GM19239 (cell line): ENCODE measurements around the gene TMEM250.
"Not testable (repeated sequence)": the region's sequence is repeated elsewhere in the genome, so short reads cannot be mapped to it uniquely, and the experiment has no call there.

ENCODE experiments used
- DNase-seq: peaks from one replicate; pipeline ENCODE4 v3.0.0; 2011; ENCODE audit warnings: low spot score; ENCODE audit not compliant: insufficient read length
- FAIRE-seq: peaks from 2 replicates; lab custom pipeline; 2011; peaks lifted over from hg19 to GRCh38; lab: Jason Lieb, UNC

Gene TMEM250

GRCh38 chr9:136114610-136115009 is 4.1 kb downstream of the TMEM250 start:
- DNase-seq = no peak
- no peak for FAIRE-seq

- DNase-seq = no peak
- no peak for FAIRE-seq
Measured at GRCh38 chr9:136112541-136112940, 6.1 kb downstream of the TMEM250 start.

- FAIRE-seq (no peak), DNase-seq (no peak)
Measured at GRCh38 chr9:136111910-136112309, 6.8 kb downstream of the TMEM250 start.

GRCh38 chr9:136111190-136111589 is 7.5 kb downstream of the TMEM250 start:
- FAIRE-seq = no peak
- DNase-seq = no peak

- FAIRE-seq = no peak
- no peak for DNase-seq
Measured at GRCh38 chr9:136110082-136111061, 8.3 kb downstream of the TMEM250 start.

- DNase-seq (peak; percentile 86), FAIRE-seq (peak; percentile 89)
Measured at GRCh38 chr9:136109351-136110081, 9.2 kb downstream of the TMEM250 start.

GRCh38 chr9:136108648-136109266 is 9.9 kb downstream of the TMEM250 start:
- FAIRE-seq = no peak
- no peak for DNase-seq

GRCh38 chr9:136107953-136108647 is 10.6 kb downstream of the TMEM250 start:
- FAIRE-seq (no peak), DNase-seq (no peak)

GRCh38 chr9:136107155-136107952 is 11.3 kb downstream of the TMEM250 start:
- FAIRE-seq = peak; percentile 75
- DNase-seq = peak; percentile 78

- FAIRE-seq (no peak), DNase-seq (no peak)
Measured at GRCh38 chr9:136105398-136106135, 13.1 kb downstream of the TMEM250 start.

GRCh38 chr9:136104916-136105315 is 13.8 kb downstream of the TMEM250 start:
- no peak for FAIRE-seq
- no peak for DNase-seq

GRCh38 chr9:136104488-136104800 is 14.2 kb downstream of the TMEM250 start:
- FAIRE-seq = no peak
- no peak for DNase-seq

GRCh38 chr9:136103651-136104487 is 14.8 kb downstream of the TMEM250 start:
- no peak for FAIRE-seq

GRCh38 chr9:136101615-136102074 is 17.0 kb downstream of the TMEM250 start:
- not testable (repeated sequence) for FAIRE-seq, DNase-seq

More at GRCh38 chr9:136103651-136104487, 14.8 kb downstream of the TMEM250 start:
- DNase-seq = no peak

- FAIRE-seq (no peak), DNase-seq (no peak)
Measured at GRCh38 chr9:136100700-136101614, 17.7 kb downstream of the TMEM250 start.

GRCh38 chr9:136099542-136099941 is 19.1 kb downstream of the TMEM250 start:
- no peak for DNase-seq
- FAIRE-seq = no peak

GRCh38 chr9:136098844-136099243 is 19.8 kb downstream of the TMEM250 start:
- DNase-seq (no peak), FAIRE-seq (no peak)
